GM20000 (cell line): Measurements from ENCODE around the gene MYL6B.

Experiments
- DNase-seq: peaks from one replicate; pipeline ENCODE4 v3.0.0; 2012; ENCODE audit warnings: low spot score
- CTCF ChIP-seq: IDR thresholded peaks from 2 replicates; pipeline ENCODE4 v1.5.1; 2012; ENCODE audit warnings: mild to moderate bottlenecking, control low read depth; ENCODE audit errors: extremely low read depth, missing control alignments

The MYL6B gene

DNA sequence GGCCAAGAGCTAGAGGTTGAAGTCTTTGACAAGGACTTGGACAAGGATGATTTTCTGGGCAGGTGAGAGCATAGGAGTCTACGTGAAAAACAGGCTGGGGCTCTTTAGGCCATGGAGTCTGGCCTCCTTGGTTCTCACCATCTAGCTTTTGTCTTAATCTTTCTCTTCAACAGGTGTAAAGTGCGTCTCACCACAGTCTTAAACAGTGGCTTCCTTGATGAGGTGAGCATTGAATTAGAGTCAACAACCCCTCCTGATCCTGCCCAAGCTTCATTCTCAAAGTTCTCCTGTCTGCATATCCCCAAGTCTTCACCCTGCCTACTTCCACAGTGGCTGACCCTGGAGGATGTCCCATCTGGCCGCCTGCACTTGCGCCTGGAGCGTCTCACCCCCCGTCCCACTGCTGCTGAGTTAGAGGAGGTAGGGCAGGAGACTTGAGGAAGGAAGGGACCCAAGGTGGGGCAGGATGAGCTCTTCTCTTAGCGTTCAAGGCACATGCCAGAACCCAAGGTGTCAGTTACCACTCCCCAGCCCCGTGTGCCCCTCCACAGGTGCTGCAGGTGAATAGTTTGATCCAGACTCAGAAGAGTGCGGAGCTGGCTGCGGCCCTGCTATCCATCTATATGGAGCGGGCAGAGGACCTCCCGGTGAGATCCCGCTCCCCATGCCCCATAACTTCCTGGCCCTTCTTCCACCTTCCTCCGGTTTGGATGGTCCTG is 14.4 kb upstream of the MYL6B start:
- DNase-seq: no peak
- no peak for TF ChIP-seq CTCF

- no peak for DNase-seq
- TF ChIP-seq CTCF: no peak
Observed at GRCh38 chr12:56141946-56142784, 10.2 kb upstream of the MYL6B start.

- TF ChIP-seq CTCF: no peak
- DNase-seq: no peak
Observed at GRCh38 chr12:56143217-56143616, 9.2 kb upstream of the MYL6B start.

DNA sequence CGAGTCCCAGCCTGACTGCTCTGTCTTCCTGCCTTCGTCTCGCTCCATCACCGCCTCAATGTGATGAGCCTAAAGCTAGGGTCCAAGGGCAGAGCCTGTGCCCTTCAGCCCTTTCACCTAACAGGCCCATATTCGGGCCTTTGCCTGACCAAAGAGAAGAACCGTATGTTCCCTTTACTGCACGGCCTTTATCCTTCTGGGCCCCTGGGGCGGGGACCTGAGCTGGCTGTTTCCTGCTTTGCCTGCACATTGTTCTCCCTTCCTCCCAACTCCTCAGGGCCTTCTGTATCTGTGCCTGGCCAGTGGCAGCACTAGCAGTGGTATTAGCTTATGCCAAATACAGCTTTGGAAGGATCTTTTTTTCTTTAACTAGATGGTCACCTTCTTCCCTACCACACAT is 8.5 kb upstream of the MYL6B start:
- TF ChIP-seq CTCF: no peak
- DNase-seq: no peak

- no peak for TF ChIP-seq CTCF
- no peak for DNase-seq
Observed at GRCh38 chr12:56145217-56145616, 7.2 kb upstream of the MYL6B start.

- no peak for DNase-seq
- no peak for TF ChIP-seq CTCF
Observed at GRCh38 chr12:56146492-56147460, 5.6 kb upstream of the MYL6B start.
